GM12865 (cell line): ENCODE results near the gene KRT82.

Experiments
- DNase-seq: peaks from one replicate; pipeline ENCODE4 v3.0.0; 2010; ENCODE audit warnings: low read depth
- H3K4me3 ChIP-seq: 2 replicates; pipeline ENCODE4 v1.5.1; 2011; ENCODE audit warnings: mild to moderate bottlenecking, low read depth, low read length, control low read depth
- TF ChIP-seq, protein P1 (sequence below): IDR thresholded peaks from 2 replicates; pipeline ENCODE4 v1.5.1; 2011; ENCODE audit warnings: low read length, control low read depth, low read depth, inconsistent platforms; ENCODE audit not compliant: insufficient read depth; ENCODE audit errors: missing control alignments

The KRT82 gene

DNA sequence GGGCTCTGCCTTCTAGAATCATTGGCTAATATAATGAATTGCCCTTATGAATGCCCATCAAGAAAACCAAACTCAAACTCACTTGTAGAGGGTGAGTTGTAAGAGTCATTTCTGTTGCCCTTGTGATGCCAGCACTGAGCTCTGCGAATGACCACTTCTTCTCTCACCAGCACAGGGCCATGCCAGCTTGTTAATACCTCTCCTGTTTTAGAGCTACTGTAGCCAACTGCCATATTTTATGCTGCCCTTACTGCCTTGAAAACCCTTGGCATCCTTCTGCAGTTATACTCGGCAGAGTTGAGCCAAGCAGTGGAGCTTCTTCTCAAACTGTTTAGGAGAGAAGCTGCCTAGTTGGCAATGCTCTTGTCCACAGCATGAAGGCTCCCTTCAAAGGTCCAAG is 19.9 kb upstream of the KRT82 start:
- DNase-seq, result no peak
- TF ChIP-seq, protein P1, sequence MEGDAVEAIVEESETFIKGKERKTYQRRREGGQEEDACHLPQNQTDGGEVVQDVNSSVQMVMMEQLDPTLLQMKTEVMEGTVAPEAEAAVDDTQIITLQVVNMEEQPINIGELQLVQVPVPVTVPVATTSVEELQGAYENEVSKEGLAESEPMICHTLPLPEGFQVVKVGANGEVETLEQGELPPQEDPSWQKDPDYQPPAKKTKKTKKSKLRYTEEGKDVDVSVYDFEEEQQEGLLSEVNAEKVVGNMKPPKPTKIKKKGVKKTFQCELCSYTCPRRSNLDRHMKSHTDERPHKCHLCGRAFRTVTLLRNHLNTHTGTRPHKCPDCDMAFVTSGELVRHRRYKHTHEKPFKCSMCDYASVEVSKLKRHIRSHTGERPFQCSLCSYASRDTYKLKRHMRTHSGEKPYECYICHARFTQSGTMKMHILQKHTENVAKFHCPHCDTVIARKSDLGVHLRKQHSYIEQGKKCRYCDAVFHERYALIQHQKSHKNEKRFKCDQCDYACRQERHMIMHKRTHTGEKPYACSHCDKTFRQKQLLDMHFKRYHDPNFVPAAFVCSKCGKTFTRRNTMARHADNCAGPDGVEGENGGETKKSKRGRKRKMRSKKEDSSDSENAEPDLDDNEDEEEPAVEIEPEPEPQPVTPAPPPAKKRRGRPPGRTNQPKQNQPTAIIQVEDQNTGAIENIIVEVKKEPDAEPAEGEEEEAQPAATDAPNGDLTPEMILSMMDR, result no peak
- H3K4me3 ChIP-seq, result no peak overlapping the region

DNA sequence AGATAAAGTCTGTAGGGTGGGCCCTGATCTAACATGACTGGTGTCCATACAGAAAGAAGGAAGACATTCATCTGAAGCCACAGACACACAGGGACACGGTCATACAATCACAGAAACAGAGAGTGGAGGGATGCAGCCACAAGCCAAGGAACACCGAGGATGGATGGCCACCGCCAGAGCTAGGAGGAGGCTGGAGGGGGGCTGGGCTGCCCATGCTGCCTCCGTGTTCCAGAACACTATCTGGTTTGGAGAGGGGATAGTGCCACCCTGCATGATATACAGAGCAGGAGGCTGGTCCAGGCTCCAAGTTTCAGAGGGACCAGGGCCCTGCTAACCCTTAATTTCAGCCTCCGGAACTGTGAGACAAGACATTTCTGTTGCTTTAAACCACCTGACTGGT is 19.3 kb upstream of the KRT82 start:
- no peak for DNase-seq
- TF ChIP-seq, protein P1, result no peak
- H3K4me3 ChIP-seq, result no peak overlapping the region

DNA sequence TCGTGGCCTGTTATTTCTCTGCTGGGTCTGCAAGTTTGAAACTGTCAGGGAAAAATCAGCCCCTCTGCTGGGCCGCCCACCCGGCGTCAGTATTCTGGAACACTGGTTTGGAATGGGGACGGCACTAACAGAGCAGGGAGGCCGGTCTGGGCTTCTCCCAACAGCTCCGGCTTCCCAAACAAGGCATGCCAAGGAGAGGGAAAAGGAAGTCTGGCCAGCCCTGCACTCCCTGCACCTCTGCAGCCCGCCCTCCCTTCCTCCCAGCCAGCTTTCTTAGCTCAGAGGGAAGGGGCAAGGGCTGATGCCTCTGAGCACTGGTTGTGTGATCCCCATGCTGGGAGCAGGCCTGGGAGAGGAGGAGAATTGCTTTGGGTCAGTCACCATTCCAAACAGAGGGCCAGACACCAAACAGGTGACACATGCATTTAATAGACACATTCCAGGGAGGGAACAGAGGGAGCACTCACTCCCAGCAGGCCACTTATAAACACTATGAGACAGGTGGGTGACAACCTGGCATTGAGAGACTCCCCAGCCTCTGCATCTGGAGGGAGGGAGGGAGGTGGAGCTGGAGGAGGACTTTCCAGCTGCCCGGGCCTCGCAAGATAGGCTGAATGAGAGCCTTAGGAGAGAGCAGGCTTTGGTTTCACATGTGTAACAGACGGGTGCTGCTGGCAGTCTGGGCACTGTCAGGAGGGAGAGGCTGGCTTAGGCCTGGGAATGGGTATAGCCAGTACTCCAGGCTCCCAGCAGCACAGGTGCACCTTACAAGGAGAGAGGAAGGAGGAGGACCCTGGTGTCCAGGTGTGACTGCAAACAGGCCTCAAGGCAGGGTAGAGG is 17.7 kb upstream of the KRT82 start:
- no peak for DNase-seq
- no peak overlapping the region for H3K4me3 ChIP-seq
- TF ChIP-seq, protein P1, result no peak

DNA sequence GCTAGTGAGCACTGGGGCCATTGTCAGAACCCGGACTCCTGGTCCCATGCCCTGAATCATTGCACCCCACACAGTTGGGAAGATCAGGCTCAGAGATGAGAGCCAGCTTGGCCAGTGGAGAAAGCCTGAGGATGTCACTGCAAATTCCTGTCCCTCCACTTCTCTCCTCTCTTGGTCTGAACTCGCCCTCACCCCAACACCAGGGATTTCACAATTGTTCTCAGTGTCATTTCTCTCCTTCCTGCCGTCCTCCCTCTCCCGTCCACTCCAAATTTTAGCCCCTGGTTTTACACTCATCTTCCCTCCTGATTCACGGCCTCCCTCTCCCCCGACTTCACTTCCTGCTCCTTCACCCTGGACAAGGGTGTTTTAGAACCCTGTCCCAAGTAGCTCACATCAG is 16.9 kb upstream of the KRT82 start:
- TF ChIP-seq, protein P1, result no peak
- no peak for DNase-seq
- H3K4me3 ChIP-seq, result no peak overlapping the region

DNA sequence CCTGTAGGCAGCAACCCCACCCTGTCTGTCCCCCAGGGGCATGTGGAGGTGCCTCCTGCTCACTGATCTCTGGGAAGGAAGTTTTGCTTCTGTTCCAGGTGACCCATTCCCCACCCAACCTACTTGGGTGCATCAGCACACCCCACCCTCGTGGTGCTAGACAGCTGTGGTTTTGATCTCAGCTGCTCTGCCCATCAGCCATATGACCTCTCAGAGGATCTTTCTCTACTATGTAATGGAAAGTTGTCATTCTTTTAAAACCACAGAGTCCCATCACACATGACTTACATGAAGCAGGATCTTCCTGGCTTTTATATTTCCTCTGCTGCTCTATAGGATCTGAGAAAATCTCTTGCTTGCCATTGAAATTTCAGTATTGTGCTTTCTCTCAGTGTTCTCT is 13.5 kb upstream of the KRT82 start:
- no peak overlapping the region for H3K4me3 ChIP-seq
- TF ChIP-seq, protein P1, result no peak
- DNase-seq, result no peak

DNA sequence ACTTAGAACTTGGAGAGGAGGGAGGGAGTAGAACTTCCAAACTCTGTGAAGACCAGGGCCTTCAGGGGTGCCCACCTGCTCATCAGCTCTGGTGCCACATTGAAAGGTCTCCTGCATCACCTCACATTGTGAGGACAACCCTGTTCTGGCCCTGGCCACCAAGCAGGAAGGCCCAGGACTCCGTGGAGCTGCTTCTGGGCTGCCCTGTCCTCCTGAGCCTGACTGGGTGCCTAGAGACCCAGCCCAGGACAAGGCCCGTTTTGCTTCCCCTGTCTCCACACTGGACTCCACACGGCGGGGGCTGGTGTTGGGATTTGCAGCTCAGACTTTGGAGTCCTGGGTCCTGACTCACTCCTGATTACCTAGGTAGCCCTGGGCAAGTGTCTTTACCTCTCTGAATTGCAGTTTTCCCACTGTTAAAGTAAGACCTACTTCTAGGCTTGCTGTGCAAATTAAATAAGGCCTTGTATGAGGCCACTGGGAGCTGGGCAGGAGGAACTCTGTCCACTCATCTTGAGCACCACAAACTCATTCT is 12.5 kb upstream of the KRT82 start:
- H3K4me3 ChIP-seq, result no peak overlapping the region
- DNase-seq, result no peak
- TF ChIP-seq, protein P1, result no peak
